Measurements from ENCODE around the gene DCUN1D5. TPM values are rescaled to one million over a fixed set of nuclear protein-coding genes. Genes with fewer than 3 reads are reported as not detected.

Gene DCUN1D5
- total RNA-seq, 4 donors from 2014 or later, result 27.4 to 44.9 (median 36.8) TPM

DNA sequence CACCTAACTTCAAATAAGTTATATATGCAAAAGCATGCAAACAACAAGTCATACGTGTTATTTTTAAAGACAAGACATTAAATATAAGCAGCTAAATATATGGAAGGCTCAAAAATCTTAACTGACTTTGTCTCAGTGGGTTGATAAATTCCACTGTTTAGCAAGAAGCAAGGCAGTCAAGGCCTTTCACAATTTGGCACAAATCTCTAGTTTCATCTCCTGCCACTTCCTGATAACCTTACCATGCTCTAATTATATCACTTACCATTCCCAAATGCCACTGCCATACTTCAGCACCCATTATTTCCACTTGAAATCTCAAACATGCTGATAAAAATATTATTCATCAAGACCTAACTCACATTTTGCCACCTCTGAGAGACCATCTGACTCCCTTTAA is 24.8 kb downstream of the DCUN1D5 start:
- intact Hi-C loops (cut with DNase I), result no loop called here
- no peak for DNase-seq
- Histone ChIP-seq H3K27me3 (no peaks in the 10 kb centered on the region), H3K27ac (no peak overlapping the region), H3K9me3 (no peaks in the 10 kb centered on the region), H3K4me1 (no peaks in the 10 kb centered on the region), H3K4me3 (replicated peaks in 1 of 3) (no peak overlapping the region), H3K36me3 (peaks cover 0 to 7% of the 10 kb centered on the region in 2 donors)
- WGBS, 2 donors, result 96% methylated on average over 1 of the region's 1 CpG
- TF ChIP-seq CTCF (IDR thresholded peaks at IDR 0.05) (no peak), POLR2A (IDR thresholded peaks at IDR 0.05) (no peak)

GRCh38 chr11:103061656-103062055 is 30.3 kb downstream of the DCUN1D5 start:
- no peak for DNase-seq
- peaks cover 7 to 10% of the 10 kb centered on the region in 2 donors for H3K36me3 ChIP-seq
- intact Hi-C loops (cut with DNase I), result no loop called here
- H3K9me3 ChIP-seq, result no peaks in the 10 kb centered on the region
- no peak overlapping the region for H3K4me3 ChIP-seq (replicated peaks in 1 of 3)
- H3K27me3 ChIP-seq, result no peaks in the 10 kb centered on the region
- no peaks in the 10 kb centered on the region for H3K4me1 ChIP-seq
- WGBS, 2 donors, result 94 to 96% methylated on average over 1 of the region's 1 CpG
- H3K27ac ChIP-seq, result no peak overlapping the region
- TF ChIP-seq POLR2A (IDR thresholded peaks at IDR 0.05) (no peak), CTCF (IDR thresholded peaks at IDR 0.05) (no peak)

GRCh38 chr11:103055221-103055890 is 36.6 kb downstream of the DCUN1D5 start:
- no peaks in the 10 kb centered on the region for H3K27me3 ChIP-seq
- TF ChIP-seq CTCF (IDR thresholded peaks at IDR 0.05) (peak in 3 of 6 experiments; percentile 22 to 62 (median 43)), POLR2A (IDR thresholded peaks at IDR 0.05) (no peak)
- H3K27ac ChIP-seq, result no peak overlapping the region
- no peak overlapping the region for H3K4me3 ChIP-seq (replicated peaks in 1 of 3)
- H3K4me1 ChIP-seq, result no peaks in the 10 kb centered on the region
- intact Hi-C loops (cut with DNase I), result no loop called here
- 47 to 54% methylated on average over 3 of the region's 3 CpGs for WGBS, 2 donors
- no peaks in the 10 kb centered on the region for H3K36me3 ChIP-seq
- no peaks in the 10 kb centered on the region for H3K9me3 ChIP-seq
- no peak for DNase-seq

DNA sequence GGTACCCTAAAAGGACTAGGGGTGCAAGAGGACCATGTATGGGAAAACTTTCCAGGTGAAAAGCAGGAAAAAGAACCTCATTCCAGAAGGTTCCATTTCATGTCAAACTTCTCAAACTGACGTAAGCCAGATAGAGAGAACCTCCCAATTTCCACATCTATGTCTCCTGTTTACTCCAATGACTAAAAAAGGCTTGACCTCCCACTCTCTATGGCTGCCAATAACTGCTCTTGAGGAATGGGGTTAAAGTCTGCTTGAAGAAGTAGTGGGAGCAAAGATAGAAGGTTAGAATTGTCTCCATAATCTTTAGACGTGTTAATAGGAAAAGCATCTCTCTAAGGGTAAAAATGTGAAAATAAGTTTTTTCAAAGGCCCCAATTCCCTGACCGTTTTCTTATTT is 38.0 kb downstream of the DCUN1D5 start:
- intact Hi-C loops (cut with DNase I), result no loop called here

More for the DNA sequence above, 38.0 kb downstream of the DCUN1D5 start:
- no peaks in the 10 kb centered on the region for H3K27me3 ChIP-seq
- no peak overlapping the region for H3K4me3 ChIP-seq (replicated peaks in 1 of 3)
- H3K4me1 ChIP-seq, result no peaks in the 10 kb centered on the region
- WGBS, 2 donors, result 92 to 94% methylated on average over 3 of the region's 3 CpGs
- no peak for TF ChIP-seq CTCF (IDR thresholded peaks at IDR 0.05)
- no peak for TF ChIP-seq POLR2A (IDR thresholded peaks at IDR 0.05)
- H3K9me3 ChIP-seq, result no peaks in the 10 kb centered on the region
- H3K27ac ChIP-seq, result no peak overlapping the region
- no peaks in the 10 kb centered on the region for H3K36me3 ChIP-seq
- DNase-seq, result no peak

All from thyroid gland (tissue), 4 donors.